GM20000 (cell line): Measurements from ENCODE around the gene FHIT.

Experiments used
- DNase-seq: peaks from one replicate; pipeline ENCODE4 v3.0.0; 2012; ENCODE audit warnings: low spot score
- TF ChIP-seq, protein P1 (sequence below): IDR thresholded peaks from 2 replicates; pipeline ENCODE4 v1.5.1; 2012; ENCODE audit warnings: mild to moderate bottlenecking, control low read depth; ENCODE audit errors: extremely low read depth, missing control alignments

Gene FHIT

DNA sequence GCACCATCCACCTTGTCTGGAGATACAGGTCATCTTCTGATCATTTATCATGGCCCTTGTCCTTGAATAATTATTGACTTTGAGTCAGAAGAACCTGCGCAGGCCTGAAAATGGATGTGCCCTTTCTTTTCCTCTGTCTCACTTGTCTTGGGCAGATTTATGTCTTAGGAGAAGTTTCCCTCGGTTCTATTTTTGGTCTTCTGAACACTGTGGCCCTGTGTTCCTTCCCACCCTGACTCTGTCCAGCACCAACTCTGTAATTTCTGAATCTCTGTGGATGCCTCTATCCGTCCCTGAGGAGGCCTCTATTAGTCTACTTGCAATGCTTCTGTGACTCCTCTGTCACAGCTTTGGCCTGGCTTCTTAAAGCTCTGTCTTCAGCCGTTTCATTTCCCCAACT is 1520.7 kb downstream of the FHIT start:
- DNase-seq, result no peak
- TF ChIP-seq, protein P1, sequence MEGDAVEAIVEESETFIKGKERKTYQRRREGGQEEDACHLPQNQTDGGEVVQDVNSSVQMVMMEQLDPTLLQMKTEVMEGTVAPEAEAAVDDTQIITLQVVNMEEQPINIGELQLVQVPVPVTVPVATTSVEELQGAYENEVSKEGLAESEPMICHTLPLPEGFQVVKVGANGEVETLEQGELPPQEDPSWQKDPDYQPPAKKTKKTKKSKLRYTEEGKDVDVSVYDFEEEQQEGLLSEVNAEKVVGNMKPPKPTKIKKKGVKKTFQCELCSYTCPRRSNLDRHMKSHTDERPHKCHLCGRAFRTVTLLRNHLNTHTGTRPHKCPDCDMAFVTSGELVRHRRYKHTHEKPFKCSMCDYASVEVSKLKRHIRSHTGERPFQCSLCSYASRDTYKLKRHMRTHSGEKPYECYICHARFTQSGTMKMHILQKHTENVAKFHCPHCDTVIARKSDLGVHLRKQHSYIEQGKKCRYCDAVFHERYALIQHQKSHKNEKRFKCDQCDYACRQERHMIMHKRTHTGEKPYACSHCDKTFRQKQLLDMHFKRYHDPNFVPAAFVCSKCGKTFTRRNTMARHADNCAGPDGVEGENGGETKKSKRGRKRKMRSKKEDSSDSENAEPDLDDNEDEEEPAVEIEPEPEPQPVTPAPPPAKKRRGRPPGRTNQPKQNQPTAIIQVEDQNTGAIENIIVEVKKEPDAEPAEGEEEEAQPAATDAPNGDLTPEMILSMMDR, result no peak

DNA sequence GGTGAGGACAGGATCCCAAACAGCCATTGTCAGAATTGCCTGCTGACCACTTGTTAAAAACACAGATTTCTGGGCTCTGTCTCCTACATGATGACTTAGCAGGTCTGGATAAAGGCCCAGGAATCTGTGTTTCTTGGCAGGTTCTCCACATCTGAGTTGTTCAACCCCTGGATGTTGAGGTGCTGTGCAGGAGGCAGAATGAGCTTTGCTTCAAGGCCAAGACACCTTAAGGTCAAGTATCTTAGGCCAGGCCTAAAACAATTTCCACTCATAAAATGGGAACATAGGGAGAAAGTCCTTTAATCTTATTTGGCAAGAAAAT is 1522.7 kb downstream of the FHIT start:
- TF ChIP-seq, protein P1, result no peak

DNA sequence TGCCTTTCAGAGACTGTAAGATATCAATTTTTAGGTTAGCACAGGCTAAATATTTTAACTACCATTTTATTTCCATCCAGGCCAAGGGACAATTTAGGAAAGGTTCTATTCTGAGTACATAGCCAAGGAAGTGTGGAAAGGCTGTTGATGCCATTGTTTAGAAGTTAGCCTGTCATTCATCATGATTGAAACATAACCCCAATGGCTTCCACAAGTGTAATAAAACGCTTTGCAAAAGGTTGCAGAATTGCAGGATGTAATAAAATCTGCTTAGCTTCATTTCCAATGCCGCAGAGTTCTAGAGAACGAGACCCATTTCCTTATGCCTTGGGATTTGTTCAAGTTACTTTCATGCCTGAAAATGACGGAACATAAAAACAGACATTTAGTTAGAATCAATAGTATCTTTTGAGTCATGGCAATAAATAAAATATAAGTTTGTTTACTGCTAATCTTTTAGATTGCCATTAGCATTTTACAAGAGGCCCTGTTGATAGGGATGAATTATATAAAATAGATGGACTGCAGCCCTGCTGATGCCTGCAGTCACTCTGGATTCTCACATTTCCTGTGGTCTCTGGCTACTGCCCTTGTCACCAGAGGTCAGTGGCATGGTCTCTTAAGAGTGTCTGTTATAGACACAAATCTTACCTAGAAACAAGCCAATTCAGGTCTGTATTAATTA is 1523.2 kb downstream of the FHIT start:
- TF ChIP-seq, protein P1, result no peak
- DNase-seq, result no peak

More for the DNA sequence above, 1522.7 kb downstream of the FHIT start:
- no peak for DNase-seq

DNA sequence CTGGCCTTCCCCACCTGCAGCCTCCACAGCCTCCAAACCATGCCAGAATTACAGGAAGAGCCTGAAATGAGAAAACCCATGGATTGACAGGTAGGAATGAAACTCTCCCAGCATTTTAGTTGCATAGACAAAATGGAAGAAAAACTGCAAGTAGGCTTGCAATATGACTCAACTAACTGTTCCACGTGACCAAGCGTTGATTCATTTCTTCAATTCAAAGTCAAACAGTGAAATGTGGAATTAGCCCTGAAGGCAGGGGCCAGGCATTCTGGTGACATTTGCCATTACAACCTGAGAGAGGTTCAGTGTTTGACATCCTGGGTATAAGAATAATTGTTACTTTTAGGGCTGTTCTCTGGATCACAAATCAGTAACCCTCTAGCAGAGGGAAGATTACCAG is 1525.0 kb downstream of the FHIT start:
- no peak for DNase-seq
- TF ChIP-seq, protein P1, result no peak

GRCh38 chr3:59717679-59718205 is 1533.5 kb downstream of the FHIT start:
- TF ChIP-seq, protein P1, result no peak
- DNase-seq, result no peak

DNA sequence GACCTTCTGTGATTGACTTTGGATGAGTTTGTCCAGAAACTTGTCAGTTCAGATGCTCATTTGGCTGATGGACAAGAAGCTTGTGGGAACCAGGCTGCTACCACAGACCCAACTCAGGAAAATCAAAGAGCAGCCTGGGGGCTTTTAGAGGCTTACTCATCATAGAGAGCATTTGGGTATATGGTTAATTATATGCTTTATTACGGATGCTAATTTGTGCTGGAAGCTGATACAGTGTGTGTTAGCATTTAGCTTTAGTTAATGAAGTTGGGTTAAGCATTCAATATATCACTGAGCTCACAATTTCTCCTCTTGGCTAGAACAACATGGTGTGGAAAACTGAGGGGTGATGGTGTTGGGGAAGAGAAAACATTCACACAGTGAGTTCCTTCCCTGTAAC is 1537.2 kb downstream of the FHIT start:
- DNase-seq, result no peak
- TF ChIP-seq, protein P1, result no peak

DNA sequence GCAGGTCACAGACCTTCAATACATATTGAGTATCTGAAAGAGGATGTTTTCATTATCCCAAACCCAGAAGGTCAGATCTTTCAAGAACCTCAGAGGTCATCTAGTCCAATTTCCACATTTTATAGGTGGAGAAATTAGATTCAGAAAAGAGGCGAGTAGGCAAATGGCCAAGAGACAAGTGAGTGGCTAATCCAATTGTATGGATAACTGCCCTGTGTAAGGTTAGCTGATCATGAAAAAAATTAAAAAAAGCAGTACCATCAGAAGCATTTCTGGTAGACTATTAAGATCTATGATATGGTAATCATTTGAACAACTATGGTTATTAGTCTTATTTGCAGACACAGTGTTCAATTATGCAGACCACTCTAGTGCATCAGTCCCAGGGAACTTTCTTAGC is 1540.7 kb downstream of the FHIT start:
- TF ChIP-seq, protein P1, result no peak
- DNase-seq, result no peak
